Uterus (tissue), 2 donors: ENCODE measurements around the gene ARHGEF28.

Experiments used
- CTCF ChIP-seq, 4 experiments: fragments of 200-600 bp in 2 of 4; fragments of 450-650 bp in 2 of 4; sonication (generic) in 2 of 4; IDR thresholded peaks; one replicate each; pipeline ENCODE4 v1.5.1; 2016 to 2019; ENCODE audit warnings: antibody characterized with exemption in 4 of 4, mild to moderate bottlenecking in 2 of 4, moderate library complexity in 1 of 4
- POLR2A ChIP-seq, 2 donors: fragments of 450-650 bp; IDR thresholded peaks; one replicate each; pipeline ENCODE4 v1.6.1; 2016; ENCODE audit warnings: antibody characterized with exemption in 2 of 2, mild to moderate bottlenecking in 1 of 2, moderate library complexity in 1 of 2

GRCh38 chr5:73940026-73940425, 314.0 kb downstream of the ARHGEF28 start:
- TF ChIP-seq CTCF (IDR thresholded peaks at IDR 0.05), result no peak
- TF ChIP-seq POLR2A (IDR thresholded peaks at IDR 0.05), result no peak
